Muscle of leg (tissue), 11 donors: ENCODE measurements around the gene TRABD2B. TPM values are rescaled to one million over a fixed set of nuclear protein-coding genes. Genes with fewer than 3 reads are reported as not detected.

Experiments used
- DNase-seq: peaks from one replicate; pipeline ENCODE4 v3.0.0; 2013
- H3K27ac ChIP-seq: one replicate; pipeline ENCODE4 v1.5.1; 2013; ENCODE audit warnings: mild to moderate bottlenecking, low read length, control low read depth
- H3K27me3 ChIP-seq: one replicate; pipeline ENCODE4 v1.6.1; 2013; ENCODE audit warnings: low read length; ENCODE audit not compliant: control insufficient read depth, insufficient read depth
- H3K36me3 ChIP-seq: one replicate; pipeline ENCODE4 v1.6.1; 2013; ENCODE audit warnings: low read length; ENCODE audit not compliant: control insufficient read depth, insufficient read depth
- H3K4me1 ChIP-seq: one replicate; pipeline ENCODE4 v1.6.1; 2013; ENCODE audit warnings: low read length; ENCODE audit not compliant: control insufficient read depth, insufficient read depth
- H3K4me3 ChIP-seq: one replicate; pipeline ENCODE4 v1.5.1; 2013; ENCODE audit warnings: low read length, control low read depth
- H3K9me3 ChIP-seq: replicated peaks from 2 replicates; pipeline ENCODE4 v1.6.1; 2013; ENCODE audit warnings: low read depth, low read length; ENCODE audit not compliant: control insufficient read depth
- WGBS: methylation state at CpG from one replicate; pipeline ENCODE4 v1.1.5; 2013; ENCODE audit warnings: missing lambda C conversion rate; ENCODE audit not compliant: insufficient coverage; 5-methylcytosine and 5-hydroxymethylcytosine counted together
- polyA plus RNA-seq, 8 donors: library from polyadenylated mRNA; unstranded; fragments of 120-200 nt; gene quantifications; one replicate each; pipeline versions ENCODE4 v1.2.1 to v1.2.3, GENCODE V29; 2013; ENCODE audit warnings: inconsistent platforms in 1 of 8, low replicate concordance in 1 of 8; ENCODE audit not compliant: insufficient read length in 8 of 8, insufficient read depth in 1 of 8
- total RNA-seq: library from RNA; stranded (reverse); fragments of 120-200 nt; gene quantifications from one replicate; pipeline ENCODE4 v1.2.4, GENCODE V29; 2013

TRABD2B gene
- total and polyA plus RNA-seq, 9 donors, result 1.1 to 7.0 (median 4.4) TPM

DNA sequence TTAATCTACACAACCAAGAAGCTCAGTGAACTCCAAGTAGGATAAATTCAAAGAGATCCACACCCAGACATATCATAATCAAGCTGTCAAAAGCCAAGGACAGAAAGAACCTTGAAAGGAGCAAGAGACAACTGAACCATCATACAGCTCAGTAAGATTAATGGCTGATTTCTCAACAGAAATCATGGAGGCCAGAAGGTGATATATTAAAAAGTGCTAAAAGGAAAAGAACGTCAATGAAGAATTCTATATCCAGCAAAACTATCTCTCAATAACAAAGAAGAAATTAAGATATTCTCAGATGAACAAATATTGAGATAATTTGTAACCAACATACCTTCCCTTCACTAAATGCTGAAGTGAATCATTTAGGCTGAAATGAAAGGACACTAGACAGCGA, 161.8 kb downstream of the TRABD2B start:
- no peak overlapping the region for H3K27ac ChIP-seq
- no CpG with 5 or more reads among the region's 2 CpGs for WGBS
- H3K4me3 ChIP-seq, result no peak overlapping the region
- peaks cover 24% of the 10 kb centered on the region for H3K4me1 ChIP-seq
- no peak for DNase-seq
- H3K9me3 ChIP-seq, result peaks cover 19% of the 10 kb centered on the region
- no peaks in the 10 kb centered on the region for H3K27me3 ChIP-seq
- no peaks in the 10 kb centered on the region for H3K36me3 ChIP-seq

DNA sequence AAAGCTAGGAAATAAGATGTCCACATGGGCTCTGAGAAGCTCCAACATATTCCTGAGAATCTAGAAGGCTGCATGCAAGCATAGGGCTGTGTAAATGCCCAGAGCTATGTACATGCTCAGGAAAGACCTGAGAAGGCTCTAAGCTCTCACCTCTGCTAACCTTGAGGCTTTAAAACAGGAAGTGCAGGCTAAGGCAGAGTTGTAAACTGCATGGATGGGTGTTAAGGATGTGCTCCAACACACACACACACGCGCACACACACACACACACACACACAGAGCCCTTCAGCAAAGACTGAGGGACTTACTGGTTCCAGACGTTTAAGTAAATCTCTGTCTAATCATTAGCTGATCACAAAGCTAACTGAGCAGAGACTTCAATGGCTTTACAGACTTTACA, 162.9 kb downstream of the TRABD2B start:
- H3K27ac ChIP-seq, result no peak overlapping the region
- no peaks in the 10 kb centered on the region for H3K36me3 ChIP-seq
- H3K9me3 ChIP-seq, result peaks cover 19% of the 10 kb centered on the region
- peaks cover 23% of the 10 kb centered on the region for H3K4me1 ChIP-seq
- no peaks in the 10 kb centered on the region for H3K27me3 ChIP-seq
- no CpG with 5 or more reads among the region's 3 CpGs for WGBS
- no peak for DNase-seq
- H3K4me3 ChIP-seq, result no peak overlapping the region

DNA sequence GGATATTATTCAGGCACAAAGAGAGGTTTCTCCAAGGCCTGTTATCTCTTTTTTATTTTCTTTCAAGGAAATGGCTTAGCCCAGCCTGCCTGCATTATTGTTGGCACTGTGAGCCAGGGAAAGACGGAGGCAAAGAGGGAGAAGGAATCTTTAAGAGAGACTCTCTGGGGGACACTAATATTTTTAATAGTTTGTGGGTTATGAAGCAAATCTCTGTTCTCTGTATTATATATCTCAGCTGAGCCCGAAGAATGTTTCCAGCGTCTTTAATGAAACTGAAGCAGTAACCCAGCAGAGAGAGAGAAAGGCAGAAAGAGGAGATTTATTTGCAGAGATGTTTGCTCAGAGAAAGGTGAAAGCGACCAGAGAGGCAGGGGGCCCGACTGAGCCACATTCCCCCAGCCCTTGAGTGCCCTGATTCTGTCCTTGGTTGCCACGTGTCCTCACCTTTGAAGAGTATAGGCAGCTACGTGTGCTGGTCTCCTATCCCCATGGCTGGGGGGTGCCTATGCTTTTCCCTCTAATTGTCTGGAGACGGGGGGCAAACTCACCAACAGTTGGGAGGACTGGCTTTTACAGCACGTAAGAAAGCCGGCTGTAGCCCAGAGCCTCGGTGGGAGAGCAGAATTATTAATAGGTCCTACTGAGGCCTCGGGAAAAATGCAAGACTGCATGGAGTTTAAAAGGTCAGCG, 166.4 kb downstream of the TRABD2B start:
- peak; percentile 48 for DNase-seq
- peak overlapping the region; percentile 59 for H3K27ac ChIP-seq
- no peak overlapping the region for H3K4me3 ChIP-seq
- peaks cover 15% of the 10 kb centered on the region for H3K9me3 ChIP-seq
- H3K36me3 ChIP-seq, result no peaks in the 10 kb centered on the region
- peaks cover 36% of the 10 kb centered on the region for H3K4me1 ChIP-seq
- 34% methylated on average over 10 of the region's 13 CpGs for WGBS
- no peaks in the 10 kb centered on the region for H3K27me3 ChIP-seq

DNA sequence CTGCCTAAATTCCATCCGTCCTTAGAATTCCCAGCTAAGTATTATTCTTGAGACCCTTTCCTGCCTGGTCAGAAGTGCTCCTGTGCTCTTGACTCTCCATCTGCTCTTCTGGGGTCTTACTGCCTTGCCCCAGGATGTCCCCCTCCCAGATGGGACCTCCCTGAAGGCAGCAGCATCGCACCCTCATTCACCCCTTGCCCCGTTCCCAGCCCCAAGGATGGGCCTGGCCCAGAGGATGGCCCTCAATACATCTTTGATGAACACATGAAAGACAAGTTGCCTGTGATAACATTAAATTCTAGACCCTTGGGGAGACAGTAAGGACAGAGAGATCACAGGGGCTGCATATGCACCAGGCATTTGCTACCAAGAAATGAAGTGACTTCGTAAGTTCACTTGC, 167.2 kb downstream of the TRABD2B start:
- peaks cover 7% of the 10 kb centered on the region for H3K9me3 ChIP-seq
- peaks cover 44% of the 10 kb centered on the region for H3K4me1 ChIP-seq
- 52% methylated on average over 3 of the region's 4 CpGs for WGBS
- H3K27ac ChIP-seq, result no peak overlapping the region
- no peak overlapping the region for H3K4me3 ChIP-seq
- no peaks in the 10 kb centered on the region for H3K27me3 ChIP-seq
- no peaks in the 10 kb centered on the region for H3K36me3 ChIP-seq
- DNase-seq, result no peak

DNA sequence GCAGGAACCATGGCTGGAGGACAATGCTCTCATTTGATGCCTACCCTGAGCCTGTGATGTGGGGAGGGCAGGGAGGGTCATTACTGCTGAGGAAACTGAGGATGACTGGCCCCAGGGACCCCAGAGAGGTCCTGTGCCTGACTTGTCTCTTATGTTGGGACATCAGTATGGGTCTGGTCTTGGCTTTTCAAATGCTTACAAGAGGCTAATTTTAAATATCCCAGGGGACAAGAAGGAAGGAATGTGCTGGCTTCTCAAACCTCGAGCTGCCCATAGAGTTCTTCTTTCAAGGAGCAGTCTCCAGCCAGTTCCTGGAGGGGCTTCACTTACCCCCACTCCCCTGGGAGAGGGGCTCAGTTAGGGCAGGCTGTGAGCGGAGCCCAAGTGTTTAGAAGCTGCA, 168.2 kb downstream of the TRABD2B start:
- no peak overlapping the region for H3K27ac ChIP-seq
- no peaks in the 10 kb centered on the region for H3K36me3 ChIP-seq
- H3K4me1 ChIP-seq, result peaks cover 54% of the 10 kb centered on the region
- 48% methylated on average over 2 of the region's 2 CpGs for WGBS
- H3K9me3 ChIP-seq, result no peaks in the 10 kb centered on the region
- H3K27me3 ChIP-seq, result no peaks in the 10 kb centered on the region
- peak; percentile 60 for DNase-seq
- H3K4me3 ChIP-seq, result no peak overlapping the region

DNA sequence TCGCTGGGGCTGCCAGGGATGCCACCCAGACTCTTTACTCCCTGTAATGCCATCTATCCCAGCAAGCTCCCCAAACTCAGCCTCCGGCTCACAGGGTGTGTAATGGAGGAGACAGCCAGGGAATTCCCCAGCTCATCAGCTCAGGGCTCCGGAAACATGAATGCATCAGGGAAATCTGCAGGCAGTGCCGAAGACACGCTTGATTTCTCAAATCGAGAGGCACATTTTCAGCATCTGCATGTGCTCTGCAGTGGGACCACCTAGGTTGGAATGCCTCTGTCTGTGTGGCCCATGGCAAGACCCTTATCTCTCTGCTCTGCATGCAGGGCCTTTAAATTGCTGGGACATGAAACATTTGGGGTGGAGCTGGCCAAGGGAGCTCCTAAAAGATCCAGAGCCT, 170.1 kb downstream of the TRABD2B start:
- Histone ChIP-seq H3K27me3 (no peaks in the 10 kb centered on the region), H3K27ac (no peak overlapping the region), H3K4me1 (peaks cover 67% of the 10 kb centered on the region), H3K4me3 (no peak overlapping the region), H3K9me3 (no peaks in the 10 kb centered on the region), H3K36me3 (no peaks in the 10 kb centered on the region)
- DNase-seq, result no peak
- WGBS, result 32% methylated on average over 4 of the region's 6 CpGs

DNA sequence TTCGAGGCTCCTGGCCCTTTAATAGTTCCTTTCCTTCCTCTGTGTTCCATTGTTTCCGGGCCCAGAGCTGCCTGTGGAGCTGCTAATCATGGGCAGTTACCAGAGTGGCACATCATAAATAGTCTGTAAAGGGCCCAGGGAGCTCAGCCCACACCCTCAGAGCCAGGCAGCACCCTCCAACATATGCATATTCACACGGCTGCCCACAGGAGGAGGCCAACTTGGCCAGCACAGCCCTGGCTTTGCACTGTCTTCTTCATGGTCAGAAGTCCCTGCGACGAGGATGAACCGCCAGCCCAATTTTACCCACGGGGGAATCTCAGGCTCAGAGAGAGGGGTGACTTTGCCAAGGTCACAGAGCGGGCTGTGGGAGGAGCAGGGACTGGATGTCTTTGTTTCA, 172.5 kb downstream of the TRABD2B start:
- Histone ChIP-seq H3K36me3 (no peaks in the 10 kb centered on the region), H3K27me3 (no peaks in the 10 kb centered on the region), H3K4me1 (peaks cover 59% of the 10 kb centered on the region), H3K4me3 (no peak overlapping the region), H3K9me3 (no peaks in the 10 kb centered on the region), H3K27ac (no peak overlapping the region)
- no peak for DNase-seq
- WGBS, result 34% methylated on average over 7 of the region's 8 CpGs

DNA sequence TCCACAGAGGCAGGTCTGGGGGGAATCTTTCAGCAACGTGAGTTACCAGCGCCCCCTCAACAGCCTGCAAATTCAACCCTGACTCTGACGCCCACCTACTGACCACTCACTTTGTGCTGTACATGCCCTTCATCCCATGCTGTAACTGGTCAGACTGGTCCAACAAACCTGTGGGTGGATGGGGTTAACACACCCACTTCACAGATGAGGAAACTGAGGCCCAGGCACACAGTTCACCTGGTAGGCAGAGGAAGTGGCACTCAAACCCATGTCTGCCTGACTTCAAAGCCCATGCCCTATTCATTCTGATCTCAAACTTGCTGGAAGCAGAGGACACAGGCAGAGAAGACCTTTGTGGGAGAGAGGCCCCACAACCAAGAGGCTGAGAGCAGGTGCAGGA, 172.9 kb downstream of the TRABD2B start:
- Histone ChIP-seq H3K4me1 (peaks cover 62% of the 10 kb centered on the region), H3K27me3 (no peaks in the 10 kb centered on the region), H3K36me3 (no peaks in the 10 kb centered on the region), H3K9me3 (no peaks in the 10 kb centered on the region), H3K4me3 (no peak overlapping the region), H3K27ac (no peak overlapping the region)
- DNase-seq, result no peak
- WGBS, result no CpG with 5 or more reads among the region's 3 CpGs

DNA sequence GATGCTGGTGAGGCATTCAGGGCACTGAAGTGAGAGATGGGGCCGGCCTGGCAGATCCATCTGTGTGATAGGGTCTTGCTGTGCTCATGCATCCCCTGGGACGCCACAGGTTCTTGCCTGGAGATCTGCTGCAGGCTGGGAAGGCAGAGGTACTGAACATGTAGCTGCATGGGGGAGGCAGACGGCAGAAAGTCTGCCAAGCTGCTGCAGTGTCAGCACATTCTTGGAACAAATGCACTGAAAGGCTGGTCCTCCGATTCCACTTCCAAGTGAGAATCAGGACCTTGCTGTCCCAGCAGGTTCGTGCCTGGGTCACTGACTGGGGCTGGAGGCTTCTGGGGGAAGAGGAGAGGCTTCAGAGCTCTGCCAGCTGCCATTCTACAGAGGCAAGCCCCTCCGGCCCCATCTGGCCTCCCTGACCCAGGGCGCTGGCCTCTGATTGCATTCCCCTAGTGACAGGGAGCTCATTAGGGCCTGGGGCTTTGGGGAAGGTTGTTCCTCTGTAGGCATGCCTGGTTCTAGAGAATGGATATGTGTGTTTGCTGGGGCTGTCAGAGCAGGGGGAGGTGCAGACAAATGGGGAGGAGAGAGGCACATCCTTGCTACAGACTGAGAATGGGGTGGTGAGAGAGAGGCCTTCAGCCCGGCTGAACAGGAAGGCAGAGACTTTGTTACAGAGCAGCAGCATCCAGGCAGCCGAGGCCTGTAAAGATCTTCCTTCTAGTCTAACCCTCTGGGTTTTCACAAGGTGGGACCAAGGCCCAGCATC, 174.0 kb downstream of the TRABD2B start:
- Histone ChIP-seq H3K27me3 (no peaks in the 10 kb centered on the region), H3K4me3 (no peak overlapping the region), H3K4me1 (peaks cover 65% of the 10 kb centered on the region), H3K36me3 (no peaks in the 10 kb centered on the region), H3K27ac (no peak overlapping the region), H3K9me3 (no peaks in the 10 kb centered on the region)
- DNase-seq, result no peak
- WGBS, result 46% methylated on average over 7 of the region's 9 CpGs

DNA sequence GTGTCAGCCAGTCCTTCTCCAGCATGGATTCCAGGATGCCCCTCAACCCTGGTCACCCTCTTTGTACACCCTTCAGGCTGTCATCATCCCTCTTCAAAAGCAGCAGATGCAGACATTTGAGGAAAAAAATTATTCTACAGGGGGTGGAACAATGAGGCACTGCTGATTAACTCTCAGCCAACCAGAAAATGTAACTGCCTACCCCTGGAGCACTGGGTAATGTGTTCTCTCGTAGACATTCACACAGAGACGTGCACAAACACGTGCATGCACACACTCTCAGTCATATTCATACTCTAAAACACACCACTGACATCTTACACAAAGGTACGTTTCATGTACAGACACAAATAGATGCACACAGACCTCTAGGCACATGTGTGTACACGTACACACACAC, 175.4 kb downstream of the TRABD2B start:
- Histone ChIP-seq H3K4me1 (peaks cover 63% of the 10 kb centered on the region), H3K4me3 (no peak overlapping the region), H3K36me3 (no peaks in the 10 kb centered on the region), H3K27me3 (no peaks in the 10 kb centered on the region), H3K27ac (no peak overlapping the region), H3K9me3 (no peaks in the 10 kb centered on the region)
- WGBS, result 59% methylated on average over 5 of the region's 5 CpGs
- DNase-seq, result no peak
